HG03039 (cell line): ENCODE data around the gene VLDLR.

ENCODE experiments used
- ATAC-seq: cut with Tn5 transposase; IDR thresholded peaks from one replicate; pipeline ENCODE4 v1.9.1; 2021; ENCODE audit warnings: mild to moderate bottlenecking, moderate library complexity; ENCODE audit not compliant: unreplicated experiment

The VLDLR gene

GRCh38 chr9:2662496-2662895 is 40.9 kb downstream of the VLDLR start:
- no peak for ATAC-seq

GRCh38 chr9:2663461-2664173 is 42.0 kb downstream of the VLDLR start:
- ATAC-seq: no peak

- no peak for ATAC-seq
Observed at GRCh38 chr9:2664174-2665065, 42.8 kb downstream of the VLDLR start.

- no peak for ATAC-seq
Observed at GRCh38 chr9:2666569-2666968, 45.0 kb downstream of the VLDLR start.

- ATAC-seq: no peak
Observed at GRCh38 chr9:2673161-2673560, 51.6 kb downstream of the VLDLR start.

- ATAC-seq: no peak
Observed at GRCh38 chr9:2674141-2674824, 52.7 kb downstream of the VLDLR start.

GRCh38 chr9:2675834-2676233 is 54.2 kb downstream of the VLDLR start:
- no peak for ATAC-seq

GRCh38 chr9:2676466-2676865 is 54.9 kb downstream of the VLDLR start:
- ATAC-seq: no peak

- no peak for ATAC-seq
Observed at GRCh38 chr9:2677915-2678889, 56.6 kb downstream of the VLDLR start.

- ATAC-seq: no peak
Observed at GRCh38 chr9:2679011-2679410, 57.4 kb downstream of the VLDLR start.

GRCh38 chr9:2681981-2682380 is 60.4 kb downstream of the VLDLR start:
- no peak for ATAC-seq

- no peak for ATAC-seq
Observed at GRCh38 chr9:2686911-2687310, 65.3 kb downstream of the VLDLR start.

GRCh38 chr9:2688636-2689035 is 67.0 kb downstream of the VLDLR start:
- ATAC-seq: no peak

GRCh38 chr9:2691212-2691611 is 69.6 kb downstream of the VLDLR start:
- no peak for ATAC-seq

GRCh38 chr9:2691626-2692025 is 70.0 kb downstream of the VLDLR start:
- no peak for ATAC-seq

- ATAC-seq: no peak
Observed at GRCh38 chr9:2693056-2693455, 71.5 kb downstream of the VLDLR start.

GRCh38 chr9:2697492-2697891 is 75.9 kb downstream of the VLDLR start:
- peak; percentile 86 for ATAC-seq

- ATAC-seq: no peak
Observed at GRCh38 chr9:2700398-2700797, 78.8 kb downstream of the VLDLR start.

- no peak for ATAC-seq
Observed at GRCh38 chr9:2700909-2701550, 79.4 kb downstream of the VLDLR start.

- no peak for ATAC-seq
Observed at GRCh38 chr9:2704504-2704903, 82.9 kb downstream of the VLDLR start.
